Germinal center (tissue), 1 donor: ENCODE results near the gene LIPT2.
A peak's percentile ranks its signal among the peaks of the same experiment; 100 is the strongest.

ENCODE experiments used
- DNase-seq: peaks from one replicate; pipeline ENCODE4 v3.0.0; 2012; ENCODE audit warnings: mixed read lengths, low spot score

Gene LIPT2

DNA sequence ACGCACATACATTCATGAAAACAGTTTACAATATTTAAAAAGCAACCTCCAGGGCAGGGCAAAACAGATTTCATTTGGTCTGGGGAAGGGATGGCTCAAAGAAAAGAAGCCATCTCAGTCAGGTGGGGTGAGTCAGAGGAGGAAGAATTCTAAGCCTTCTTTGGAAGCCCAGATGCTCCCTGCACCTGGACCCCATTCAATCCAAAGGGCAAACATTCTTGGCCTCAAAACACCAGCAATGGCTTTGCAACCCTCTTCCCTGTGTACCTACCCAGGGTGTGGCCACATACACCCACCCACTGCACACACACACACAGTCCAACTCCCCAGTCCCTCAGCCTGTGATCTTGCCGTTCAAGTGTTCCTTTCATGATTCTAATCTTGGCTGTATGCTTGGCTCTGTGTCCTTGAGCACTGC, 28.2 kb downstream of the LIPT2 start:
- no peak for DNase-seq

DNA sequence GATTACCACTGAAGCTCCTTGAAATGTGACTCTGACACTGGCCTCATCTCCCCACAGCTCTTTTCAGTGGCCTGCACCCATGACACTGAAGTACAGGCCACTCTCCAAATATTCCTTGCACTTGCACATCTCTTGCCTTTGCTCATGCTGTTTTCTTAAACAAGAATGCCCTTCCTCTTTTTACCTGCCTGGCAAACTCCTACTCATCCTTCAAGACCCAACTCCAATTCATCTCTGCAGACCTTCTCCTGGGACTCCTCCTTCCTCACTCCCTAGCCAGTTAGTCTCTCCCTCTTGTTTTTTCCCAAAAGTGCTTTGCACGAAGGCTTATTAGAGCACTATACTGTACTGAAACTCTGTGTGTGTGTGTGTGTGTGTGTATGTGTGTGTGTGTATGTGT, 28.8 kb downstream of the LIPT2 start:
- no peak for DNase-seq

- DNase-seq: no peak
These were observed 30.3 kb downstream of the LIPT2 start for GRCh38 chr11:74463216-74463615.

DNA sequence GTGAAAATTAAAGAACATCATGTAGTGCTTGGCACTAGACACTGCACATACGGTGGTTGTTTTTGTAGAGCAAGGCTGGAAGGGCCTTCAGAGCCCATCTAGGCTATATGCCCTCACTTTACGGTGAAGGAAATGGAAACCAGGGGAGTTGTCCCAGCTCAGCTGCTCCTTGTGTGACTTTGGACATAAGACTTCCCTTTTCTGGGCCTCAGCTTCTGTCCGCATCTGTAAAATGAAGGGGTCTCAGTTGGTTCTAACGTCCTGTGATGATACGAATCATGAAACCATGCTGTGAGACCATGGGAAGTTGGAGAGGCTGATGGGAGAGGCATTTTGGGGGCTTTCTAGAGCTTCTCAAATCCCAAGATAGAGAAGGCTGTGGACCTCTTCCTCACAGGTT, 30.9 kb downstream of the LIPT2 start:
- DNase-seq: no peak

- no peak for DNase-seq
These were observed 31.5 kb downstream of the LIPT2 start for GRCh38 chr11:74462009-74462408.

DNA sequence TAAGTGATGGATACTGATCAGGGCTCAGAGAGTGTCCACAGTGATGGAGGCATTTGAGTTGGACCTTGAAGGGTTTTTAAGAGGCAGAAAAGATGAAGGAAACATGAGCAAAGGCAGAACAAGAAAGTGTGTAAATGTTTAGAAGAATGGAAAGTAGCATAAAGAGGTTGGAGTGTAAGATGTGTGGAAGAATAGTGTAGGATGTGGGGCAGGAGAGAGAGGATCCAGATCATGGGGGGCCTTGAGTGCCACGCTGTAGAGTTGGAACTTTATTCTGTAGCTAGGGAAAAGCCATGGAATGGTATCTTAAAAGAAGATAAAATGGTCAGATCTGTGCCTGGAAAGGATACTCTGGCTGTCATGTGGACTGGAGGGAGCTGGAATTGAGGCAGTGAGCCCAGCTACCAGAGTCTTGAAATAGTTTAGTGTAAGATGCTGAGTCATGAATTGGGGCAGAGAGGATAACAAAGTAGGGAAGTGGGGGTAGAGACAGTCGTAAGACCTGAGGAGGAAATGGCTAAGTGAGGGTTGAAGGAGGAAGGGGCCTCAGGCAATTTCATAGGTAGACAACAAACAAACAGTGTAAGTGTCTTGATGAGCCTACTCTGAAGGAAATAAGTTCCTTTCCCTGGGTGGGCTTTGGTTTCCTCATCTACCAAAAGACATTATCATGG, 32.9 kb downstream of the LIPT2 start:
- no peak for DNase-seq

GRCh38 chr11:74460065-74460464, 33.5 kb downstream of the LIPT2 start:
- no peak for DNase-seq

- no peak for DNase-seq
These were observed 33.9 kb downstream of the LIPT2 start for GRCh38 chr11:74459584-74459983.

GRCh38 chr11:74457356-74457755, 36.2 kb downstream of the LIPT2 start:
- DNase-seq: no peak

DNA sequence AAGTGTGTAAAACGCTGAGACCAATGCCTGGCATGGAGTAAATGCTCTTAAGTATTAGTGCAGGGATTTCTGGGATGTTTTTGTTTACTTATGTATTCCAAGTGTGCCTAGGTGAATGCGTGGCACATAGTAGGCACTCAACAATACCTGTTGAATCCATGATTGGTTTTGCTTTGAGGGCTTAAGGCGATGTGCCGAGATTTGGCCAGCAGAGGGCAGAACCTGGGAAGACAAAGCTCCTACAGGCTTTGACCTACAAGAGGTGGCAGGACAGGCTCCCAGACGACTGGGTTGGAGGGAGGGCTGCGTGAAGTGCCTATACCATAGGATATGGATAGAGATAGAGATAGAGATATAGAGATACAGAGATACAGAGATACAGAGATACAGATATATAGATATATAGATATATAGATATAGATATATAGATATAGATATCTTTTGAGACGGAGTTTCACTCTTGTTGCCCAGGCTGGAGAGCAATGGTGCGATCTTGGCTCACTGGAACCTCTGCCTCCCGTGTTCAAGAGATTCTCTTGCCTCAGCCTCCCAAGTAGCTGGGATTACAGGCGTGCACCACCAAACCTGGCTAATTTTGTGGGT, 40.0 kb downstream of the LIPT2 start:
- peak; percentile 66 for DNase-seq

- DNase-seq: no peak
These were observed 41.2 kb downstream of the LIPT2 start for GRCh38 chr11:74452366-74452765.

- no peak for DNase-seq
These were observed 43.2 kb downstream of the LIPT2 start for GRCh38 chr11:74450318-74450717.

DNA sequence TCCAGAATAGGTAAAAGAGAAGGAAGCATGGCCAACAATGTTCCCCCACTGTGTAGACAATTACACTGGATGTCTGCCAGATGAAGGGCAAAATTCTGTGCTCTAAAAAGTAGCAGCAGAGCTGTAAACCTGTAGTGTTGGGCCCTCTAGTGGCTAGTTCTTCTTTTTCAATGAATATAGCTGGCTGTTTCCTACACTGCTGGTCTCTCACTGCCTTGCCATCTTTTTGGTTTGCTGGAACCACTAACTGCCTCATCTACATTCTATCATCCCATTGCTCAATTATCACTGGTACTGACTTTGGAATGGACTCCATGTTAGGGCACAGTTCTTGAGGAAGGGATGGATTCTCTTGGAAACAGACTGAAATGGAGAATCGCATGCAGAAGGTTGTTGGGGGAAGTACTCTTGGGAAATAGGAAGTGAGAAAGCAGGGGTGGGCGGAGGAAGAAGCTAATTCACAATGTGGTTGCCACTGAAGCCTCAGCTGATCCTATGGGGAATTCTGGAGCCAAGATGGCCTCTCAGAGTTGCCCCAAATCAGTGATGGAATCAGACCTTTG, 44.1 kb downstream of the LIPT2 start:
- DNase-seq: peak; percentile 63

- no peak for DNase-seq
These were observed 45.8 kb downstream of the LIPT2 start for GRCh38 chr11:74447720-74448119.

GRCh38 chr11:74446532-74446938, 47.0 kb downstream of the LIPT2 start:
- DNase-seq: no peak

DNA sequence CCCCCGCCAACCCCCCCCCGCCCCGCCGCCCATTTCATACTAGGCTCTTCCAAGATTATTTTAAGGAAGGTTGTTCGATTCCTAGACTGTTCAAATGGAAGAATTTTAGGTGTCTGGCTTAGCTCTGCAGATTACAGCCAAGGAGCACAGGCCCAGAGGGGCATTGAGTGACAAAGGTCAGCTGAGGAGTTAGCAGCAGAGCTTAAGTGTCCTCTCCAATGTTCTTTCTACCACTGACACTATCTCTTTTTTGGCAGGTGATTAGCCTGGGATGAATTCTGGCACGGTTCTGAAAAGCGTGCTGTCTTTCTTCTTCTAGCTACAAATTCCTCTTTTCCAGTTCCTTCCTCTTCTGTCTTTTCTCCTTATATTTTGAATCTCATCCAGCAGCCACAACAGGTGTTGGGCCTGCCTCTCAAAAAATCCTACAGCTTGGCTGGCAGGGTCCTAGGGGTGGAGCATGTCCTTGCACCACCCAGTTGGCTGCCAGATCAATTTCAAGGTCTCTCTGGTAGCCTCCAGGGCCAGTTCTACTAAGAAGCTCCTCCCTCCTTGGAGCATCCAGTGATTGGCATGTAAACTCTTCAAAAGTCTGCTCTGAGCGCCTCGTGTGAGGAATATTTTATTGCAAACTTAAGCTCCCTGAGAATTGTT, 49.2 kb downstream of the LIPT2 start:
- no peak for DNase-seq

DNA sequence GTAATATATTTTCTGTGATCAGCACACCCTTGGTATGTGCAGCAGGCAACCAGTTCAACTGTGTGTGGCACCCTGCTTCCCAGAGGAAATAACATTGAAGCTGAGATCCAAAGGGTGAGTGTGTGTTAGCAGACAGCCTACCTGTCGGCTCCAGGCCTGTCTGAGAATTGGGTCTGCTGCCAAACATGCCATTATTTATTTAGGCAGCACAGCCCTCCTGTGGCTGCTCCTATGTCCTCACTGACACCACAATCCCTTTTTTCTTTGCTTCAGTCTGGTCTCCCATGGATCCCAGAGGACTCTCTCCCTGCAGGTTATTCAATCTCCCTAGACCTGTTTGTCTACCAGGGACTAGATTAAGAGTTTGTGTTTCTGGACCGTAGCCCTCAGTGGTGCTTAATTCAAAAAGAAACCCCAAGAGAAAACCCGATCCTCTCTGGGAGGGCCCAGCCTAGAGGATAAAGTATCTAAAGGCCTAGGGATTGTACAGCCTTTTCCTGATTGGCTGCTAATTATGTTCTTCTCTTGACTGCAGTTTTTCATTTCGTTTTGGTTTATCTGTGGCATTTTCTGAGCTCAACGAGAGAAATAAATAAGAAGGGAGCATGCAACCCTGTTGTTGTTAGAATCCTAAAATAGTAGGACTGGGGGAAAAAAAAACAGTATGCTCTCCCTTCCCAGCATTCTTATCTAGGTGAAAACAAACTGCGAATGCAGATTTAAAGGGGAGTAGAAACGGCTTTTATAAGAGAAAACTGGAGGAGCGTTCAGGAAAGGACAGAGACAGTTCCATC, 50.3 kb downstream of the LIPT2 start:
- no peak for DNase-seq

GRCh38 chr11:74442636-74443035, 50.9 kb downstream of the LIPT2 start:
- DNase-seq: no peak
